C4-2B (cell line): ENCODE data around the gene RASGRP3.

Experiments
- ZFX ChIP-seq: fragments of 450-650 bp; IDR thresholded peaks from 2 replicates; pipeline ENCODE4 v1.6.1; 2017
- TF ChIP-seq, protein P1 (sequence below): fragments of 450-650 bp; conservative IDR thresholded peaks from 2 replicates; pipeline ENCODE4 v1.5.1; 2017; ENCODE audit warnings: mild to moderate bottlenecking

DNA sequence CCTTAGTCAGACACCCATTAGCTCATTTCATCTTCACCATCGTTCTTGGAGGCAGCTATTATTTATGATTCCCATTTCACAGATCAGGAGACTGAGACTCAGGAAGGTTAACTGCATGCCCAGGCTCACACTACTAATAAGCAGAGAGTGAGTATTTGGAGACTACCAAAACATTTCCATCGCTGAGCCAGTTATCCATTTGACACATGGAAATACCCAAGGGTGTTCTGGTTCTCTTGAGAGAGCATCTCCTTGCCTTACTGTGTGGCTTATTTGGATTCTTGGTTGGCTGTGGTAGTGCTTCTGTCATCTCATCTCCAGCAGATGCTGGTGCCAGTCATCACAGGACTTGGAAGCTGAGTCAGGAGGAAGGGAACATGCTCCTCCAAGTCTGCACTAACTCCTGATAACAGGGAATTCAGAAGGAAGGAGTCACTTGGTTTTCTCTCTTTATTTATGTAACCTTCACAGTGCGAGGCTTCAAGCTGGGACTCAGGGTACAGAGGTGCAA, 55.2 kb downstream of the RASGRP3 start:
- TF ChIP-seq, protein P1, sequence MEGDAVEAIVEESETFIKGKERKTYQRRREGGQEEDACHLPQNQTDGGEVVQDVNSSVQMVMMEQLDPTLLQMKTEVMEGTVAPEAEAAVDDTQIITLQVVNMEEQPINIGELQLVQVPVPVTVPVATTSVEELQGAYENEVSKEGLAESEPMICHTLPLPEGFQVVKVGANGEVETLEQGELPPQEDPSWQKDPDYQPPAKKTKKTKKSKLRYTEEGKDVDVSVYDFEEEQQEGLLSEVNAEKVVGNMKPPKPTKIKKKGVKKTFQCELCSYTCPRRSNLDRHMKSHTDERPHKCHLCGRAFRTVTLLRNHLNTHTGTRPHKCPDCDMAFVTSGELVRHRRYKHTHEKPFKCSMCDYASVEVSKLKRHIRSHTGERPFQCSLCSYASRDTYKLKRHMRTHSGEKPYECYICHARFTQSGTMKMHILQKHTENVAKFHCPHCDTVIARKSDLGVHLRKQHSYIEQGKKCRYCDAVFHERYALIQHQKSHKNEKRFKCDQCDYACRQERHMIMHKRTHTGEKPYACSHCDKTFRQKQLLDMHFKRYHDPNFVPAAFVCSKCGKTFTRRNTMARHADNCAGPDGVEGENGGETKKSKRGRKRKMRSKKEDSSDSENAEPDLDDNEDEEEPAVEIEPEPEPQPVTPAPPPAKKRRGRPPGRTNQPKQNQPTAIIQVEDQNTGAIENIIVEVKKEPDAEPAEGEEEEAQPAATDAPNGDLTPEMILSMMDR = no peak
- TF ChIP-seq ZFX = no peak
